T-helper 1 cell treated with Interleukin-12 subunit alpha and Interleukin-12 subunit beta and Interleukin-4 antibody, amounts not matched to agents 30 ng/mL and 1 ng/mL, for 36 hours (primary cell): ENCODE results near the gene THAP2. TPM values are rescaled to one million over a fixed set of nuclear protein-coding genes. Genes with fewer than 3 reads are reported as not detected.
"Not testable (repeated sequence)": the region's sequence is repeated elsewhere in the genome, so short reads cannot be mapped to it uniquely, and the experiment has no call there.

Experiments used
- intact Hi-C: fragments of 100-400 bp; cut with micrococcal nuclease; formaldehyde crosslinking; loops from one replicate; pipeline ENCODE4 v1.15.1; 2024
- total RNA-seq: library from RNA; stranded (reverse); gene quantifications from 2 replicates; pipeline ENCODE4 v1.2.3, GENCODE V29; 2022

THAP2 gene
- total RNA-seq, 1 donor from 2014 or later = 5.4 TPM

DNA sequence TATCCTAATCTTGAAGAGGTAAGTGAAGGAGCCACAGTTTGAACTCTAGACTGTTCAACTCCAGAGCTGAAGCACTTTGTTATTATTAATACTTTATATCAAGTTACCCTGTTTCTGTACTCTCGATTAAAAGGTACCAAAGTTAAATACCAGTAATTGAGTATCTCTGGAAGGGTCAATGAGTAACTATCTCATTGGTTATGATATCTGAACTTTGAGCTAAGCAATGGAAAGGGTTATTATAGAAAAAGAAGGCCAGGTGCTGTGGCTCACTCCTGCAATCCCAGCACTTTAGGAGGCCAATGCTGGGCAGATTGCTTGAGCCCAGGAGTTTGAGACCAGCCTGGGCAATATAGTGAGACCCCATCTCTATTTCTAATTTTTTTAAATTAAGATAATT is 31.7 kb downstream of the THAP2 start:
- intact Hi-C loops = no loop called here

DNA sequence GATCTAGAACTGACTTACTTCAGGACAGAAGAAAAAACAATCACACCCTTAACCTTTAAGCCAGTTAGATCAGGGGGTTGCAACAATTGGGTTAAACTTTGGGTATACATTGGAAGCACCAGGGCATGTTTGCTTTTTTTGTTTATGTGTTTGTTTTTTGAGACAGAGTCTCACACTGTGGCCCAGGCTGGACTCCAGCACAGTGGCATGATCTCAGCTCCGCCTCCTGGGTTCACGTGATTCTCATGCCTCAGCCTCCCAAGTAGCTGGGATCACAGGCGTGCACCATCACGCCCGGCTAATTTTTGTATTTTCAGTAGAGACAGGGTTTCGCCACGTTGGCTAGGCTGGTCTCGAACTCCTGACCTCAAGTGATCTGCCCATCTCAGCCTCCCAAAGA is 38.1 kb downstream of the THAP2 start:
- intact Hi-C loops = not testable (repeated sequence)

DNA sequence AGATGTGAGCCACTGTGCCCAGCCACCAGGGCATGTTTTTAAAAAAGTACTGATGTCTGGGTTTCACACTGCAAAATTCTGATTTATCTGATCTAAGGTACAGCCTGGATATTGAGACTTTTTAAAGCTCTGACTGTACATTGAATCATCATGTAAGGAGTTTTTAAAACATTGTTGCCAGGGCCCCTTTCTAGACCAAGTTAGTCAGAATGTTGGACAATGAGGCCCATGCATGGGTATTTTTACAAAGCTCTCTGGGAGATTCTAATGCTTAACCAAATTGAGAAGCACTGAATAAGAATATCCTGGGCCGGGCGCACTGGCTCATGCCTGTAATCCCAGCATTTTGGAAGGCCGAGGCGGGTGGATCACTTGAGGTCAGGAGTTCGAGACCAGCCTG is 38.5 kb downstream of the THAP2 start:
- intact Hi-C loops = no loop called here

DNA sequence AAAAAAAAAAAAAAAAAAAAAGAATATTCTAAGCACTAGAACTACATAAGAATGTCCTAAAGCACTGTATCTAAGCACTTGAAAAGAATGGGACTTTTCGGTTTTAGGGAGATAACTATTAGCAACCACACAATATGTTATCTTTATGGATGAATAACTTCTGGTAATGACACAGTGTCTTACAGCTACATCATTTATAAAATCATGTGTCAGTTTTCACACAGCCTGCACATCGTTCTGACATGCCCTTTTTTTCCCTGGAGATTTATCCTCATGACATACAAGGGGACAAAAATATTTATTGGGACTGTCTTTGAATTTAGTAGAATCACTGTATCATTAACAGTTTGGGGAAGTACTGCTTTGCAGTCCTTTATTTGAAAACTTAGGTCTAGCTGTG is 39.1 kb downstream of the THAP2 start:
- intact Hi-C loops = no loop called here

DNA sequence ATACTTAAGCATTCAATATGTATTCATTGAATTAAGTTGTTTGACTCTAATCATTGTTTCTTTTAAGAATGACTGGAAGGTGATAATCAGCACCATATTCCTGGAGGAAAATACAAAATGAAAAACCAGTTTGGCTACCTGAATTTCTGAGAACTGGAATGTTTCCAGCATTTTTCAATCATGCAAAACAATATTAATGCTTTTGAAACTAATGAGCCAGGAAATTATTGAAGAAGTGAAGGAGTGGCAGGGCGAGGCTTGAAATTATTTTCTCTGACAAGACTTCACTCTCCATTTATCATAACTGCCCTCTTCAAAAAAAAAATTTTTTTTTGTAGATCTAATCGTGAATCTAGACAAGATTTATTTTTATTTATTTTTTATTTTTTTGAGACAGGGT is 40.8 kb downstream of the THAP2 start:
- intact Hi-C loops = no loop called here

DNA sequence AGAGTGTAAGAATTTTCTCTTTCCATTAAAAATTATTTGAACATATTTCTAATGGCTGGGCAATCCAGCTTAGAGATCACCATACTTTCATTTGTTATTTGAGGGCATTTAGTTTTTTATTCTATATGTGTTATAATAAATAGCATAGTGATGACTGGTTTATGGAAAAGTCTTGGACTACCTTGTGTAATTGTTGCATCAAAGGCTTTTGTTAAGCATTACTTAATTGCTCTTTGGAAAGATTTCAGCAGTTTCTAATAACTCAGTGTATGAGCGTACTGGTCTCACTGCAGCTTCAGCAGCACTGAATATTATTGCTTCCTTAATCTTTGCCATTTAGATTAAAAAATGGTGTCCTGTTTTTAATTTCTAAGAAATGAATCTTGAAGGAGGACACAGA is 44.6 kb downstream of the THAP2 start:
- intact Hi-C loops = no loop called here

DNA sequence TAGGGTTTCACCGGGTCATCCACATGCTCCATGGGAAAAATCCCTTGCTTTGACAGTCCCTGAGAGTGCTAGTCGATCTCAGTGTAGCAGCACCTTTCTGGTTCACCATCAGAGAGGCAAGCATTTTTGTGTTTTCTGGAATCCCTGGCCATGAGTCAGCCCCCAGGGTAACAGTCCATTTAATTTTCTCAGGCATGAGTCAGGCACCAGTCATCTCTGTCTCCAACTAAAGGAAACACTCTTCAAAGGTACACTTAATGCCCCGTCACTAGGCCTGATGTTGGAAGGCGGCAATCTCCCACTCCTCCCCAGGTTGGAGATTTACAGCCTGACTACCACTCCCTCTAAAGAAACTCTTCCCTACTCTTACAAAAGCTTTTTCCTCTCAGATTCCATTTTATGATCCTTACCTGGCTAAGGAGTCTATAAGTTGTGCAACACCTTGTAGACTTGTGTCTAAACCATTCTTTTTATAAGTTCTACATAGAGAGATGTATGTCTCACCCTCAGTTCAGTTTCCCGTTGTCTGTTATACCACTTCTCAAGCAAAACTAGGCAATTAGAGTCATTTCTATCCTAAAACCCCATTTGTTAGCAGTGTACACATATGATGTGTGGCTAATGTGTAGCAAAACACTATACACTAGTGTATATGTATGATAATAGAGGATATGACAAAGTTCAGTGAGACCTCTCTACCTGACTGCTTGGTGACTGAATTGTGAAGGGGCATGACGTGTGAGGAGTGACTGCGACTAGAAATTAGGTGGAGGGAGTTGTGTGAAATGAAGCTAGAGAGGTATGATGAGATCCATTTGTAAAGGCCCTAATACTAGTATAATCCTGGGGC is 46.4 kb downstream of the THAP2 start:
- intact Hi-C loops = no loop called here

DNA sequence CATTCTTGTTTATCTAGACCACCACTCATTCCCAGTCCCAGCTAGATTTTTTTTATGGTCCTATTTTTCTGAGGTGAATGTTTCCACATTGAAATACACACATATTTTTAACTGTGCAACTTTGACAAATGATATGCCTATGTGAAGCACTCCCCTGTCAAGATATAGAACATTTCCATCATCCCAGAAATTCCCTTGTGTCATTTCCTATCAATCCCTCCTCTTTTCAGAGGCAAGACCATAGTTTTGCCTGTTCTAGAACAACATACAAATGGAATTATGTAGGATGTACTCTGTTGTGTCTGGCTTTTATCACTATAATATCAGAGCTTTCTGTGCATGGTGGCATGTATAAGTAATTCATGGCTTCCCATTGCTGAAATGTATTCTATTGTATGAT is 54.5 kb downstream of the THAP2 start:
- intact Hi-C loops = no loop called here

DNA sequence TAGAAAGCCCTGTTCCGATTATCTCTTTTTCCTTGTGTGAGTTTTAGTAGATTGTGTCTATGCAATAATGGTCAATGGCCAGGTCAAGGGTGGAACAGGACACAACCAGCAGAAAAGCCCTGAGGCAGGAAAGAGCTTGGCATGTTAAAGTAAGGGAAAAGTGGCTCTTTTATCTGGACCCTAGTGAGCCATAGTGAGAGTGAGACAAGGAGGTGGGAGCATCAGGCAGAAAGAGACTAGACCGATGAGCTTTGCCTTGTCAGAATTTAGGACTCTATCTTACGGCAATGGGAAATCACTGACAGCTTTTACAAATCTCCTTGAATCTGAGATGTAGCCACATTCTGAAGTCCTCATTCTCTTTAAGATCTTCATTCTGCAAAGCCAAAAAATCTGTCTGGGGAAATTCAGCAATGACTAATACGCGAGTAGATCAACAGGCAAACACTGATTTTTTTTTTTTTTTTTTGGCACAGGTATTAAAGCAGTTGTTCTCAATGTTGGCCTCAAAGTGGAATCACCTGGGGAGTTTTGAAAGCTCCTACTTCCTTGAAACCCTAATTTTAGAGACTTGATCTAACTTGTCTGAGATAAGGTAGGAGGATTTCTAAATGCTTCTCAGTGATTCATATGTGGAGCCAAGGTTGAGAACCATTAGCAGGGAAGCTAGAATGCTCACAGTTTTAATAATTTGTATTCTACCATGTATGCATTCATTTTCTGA is 55.7 kb downstream of the THAP2 start:
- intact Hi-C loops = no loop called here

DNA sequence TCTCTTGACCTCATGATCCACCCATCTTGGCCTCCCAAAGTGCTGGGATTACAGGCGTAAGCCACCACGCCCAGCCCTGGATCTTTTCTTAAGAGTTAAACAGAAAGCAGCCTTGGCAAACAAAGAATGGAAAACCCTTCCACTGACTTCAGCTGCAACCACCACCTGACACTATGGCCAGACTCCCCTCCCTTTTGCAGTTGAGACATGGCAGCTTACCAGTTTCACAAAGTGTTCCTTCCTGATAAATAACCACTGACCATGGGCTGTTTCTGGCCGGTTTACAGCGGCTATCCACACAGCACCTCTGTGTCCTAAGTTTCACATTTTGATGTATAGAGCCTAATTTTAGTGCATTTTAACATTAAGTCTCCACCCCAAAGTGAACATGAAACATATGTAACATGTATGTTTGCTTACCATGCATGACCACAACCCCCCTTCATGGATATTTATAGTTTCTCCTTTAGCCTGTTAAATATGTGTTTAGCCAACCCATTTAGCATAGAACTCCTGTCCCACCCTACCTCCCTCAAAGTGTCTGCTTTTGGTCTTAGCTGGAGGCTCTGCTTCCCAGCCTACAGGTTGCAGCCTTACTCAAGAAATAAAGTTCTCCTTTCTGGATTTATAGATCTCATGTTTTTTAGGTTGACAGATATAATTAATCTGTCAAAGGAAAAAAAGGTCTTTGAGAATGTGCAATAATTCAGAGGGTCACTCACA is 57.8 kb downstream of the THAP2 start:
- intact Hi-C loops = no loop called here

DNA sequence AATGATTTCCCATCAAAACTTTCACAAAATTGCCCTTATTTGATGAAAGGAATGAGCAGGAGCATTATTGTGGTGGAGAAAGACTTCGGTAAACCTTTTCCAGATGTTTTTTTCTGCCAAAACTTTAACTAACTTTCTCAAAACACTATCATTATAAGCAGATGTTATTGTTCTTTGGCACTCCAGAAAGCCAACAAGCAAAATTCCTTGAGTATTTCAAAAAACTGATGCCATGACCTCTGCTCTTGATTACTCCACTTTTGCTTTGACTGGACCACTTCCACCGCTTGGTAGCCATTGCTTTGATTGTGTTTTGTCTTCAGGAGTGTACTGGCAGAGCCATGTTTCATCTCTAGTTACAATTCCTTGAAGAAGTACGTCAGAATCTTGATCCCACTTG is 60.9 kb downstream of the THAP2 start:
- intact Hi-C loops = no loop called here

DNA sequence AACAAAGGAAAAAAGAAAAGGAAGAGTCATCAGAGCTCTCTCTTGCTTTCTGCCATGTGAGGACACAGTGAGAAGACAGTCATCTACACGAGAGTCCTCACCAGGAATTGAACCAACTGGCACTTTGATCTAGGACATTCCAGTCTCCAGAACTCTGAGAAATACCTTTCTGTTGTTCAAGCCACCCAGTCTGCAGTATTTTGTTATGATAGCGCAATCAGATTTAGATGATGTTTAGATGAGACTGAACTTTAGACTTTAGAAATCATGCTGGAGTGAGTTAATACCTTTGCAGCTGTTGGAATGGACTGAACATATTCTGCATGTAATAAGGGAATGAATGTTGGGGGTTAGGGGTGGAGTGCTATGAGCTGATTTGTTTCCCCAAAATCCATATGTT is 62.4 kb downstream of the THAP2 start:
- intact Hi-C loops = no loop called here

DNA sequence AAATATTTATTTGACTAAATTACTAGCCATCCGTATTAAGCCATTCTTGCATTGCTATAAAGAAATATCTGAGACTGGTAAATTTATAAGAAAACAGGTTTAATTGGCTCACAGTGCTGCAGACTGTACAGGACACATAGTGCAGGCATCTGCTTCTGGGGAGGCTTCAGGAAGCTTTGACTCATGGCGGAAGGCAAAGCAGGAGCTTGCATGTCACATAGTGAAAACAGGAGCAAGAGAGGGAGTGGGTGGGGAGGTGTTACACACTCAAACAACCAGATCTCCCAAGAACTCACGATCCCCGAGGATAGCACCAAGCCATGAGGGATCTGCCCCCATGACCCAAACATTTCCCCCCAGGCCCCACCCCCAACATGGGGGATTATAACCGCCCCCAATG is 63.9 kb downstream of the THAP2 start:
- intact Hi-C loops = no loop called here

Other genes starting within 250 kb of the THAP2 start
- not detected in 2 replicates for gene LGR5, start 224.5 kb upstream of the THAP2 start, total RNA-seq
- 65.4 and 69.2 TPM in 2 replicates for gene ZFC3H1, start 453 bp upstream of the THAP2 start, total RNA-seq
- 13.9 and 14.2 TPM in 2 replicates for gene TMEM19, start 21.8 kb downstream of the THAP2 start, total RNA-seq
- gene RAB21, start 90.6 kb downstream of the THAP2 start, total RNA-seq = 63.3 and 70.8 TPM in 2 replicates
- gene TBC1D15, start 175.5 kb downstream of the THAP2 start, total RNA-seq = 56.2 and 57.8 TPM in 2 replicates